GM19463 (cell line): Measurements from ENCODE around the gene PROX1.
"Not testable (repeated sequence)": the region's sequence is repeated elsewhere in the genome, so short reads cannot be mapped to it uniquely, and the experiment has no call there.

Source experiments
- ATAC-seq: cut with Tn5 transposase; IDR thresholded peaks from one replicate; pipeline ENCODE4 v1.9.1; 2021; ENCODE audit warnings: mild to moderate bottlenecking, moderate library complexity; ENCODE audit not compliant: unreplicated experiment

The PROX1 gene

GRCh38 chr1:214066936-214067335, 79.2 kb downstream of the PROX1 start:
- ATAC-seq, result no peak

GRCh38 chr1:214067397-214067796, 79.6 kb downstream of the PROX1 start:
- ATAC-seq, result no peak

- ATAC-seq, result no peak
Observed at GRCh38 chr1:214067853-214068703, 80.3 kb downstream of the PROX1 start.

- ATAC-seq, result no peak
Observed at GRCh38 chr1:214068979-214069378, 81.2 kb downstream of the PROX1 start.

DNA sequence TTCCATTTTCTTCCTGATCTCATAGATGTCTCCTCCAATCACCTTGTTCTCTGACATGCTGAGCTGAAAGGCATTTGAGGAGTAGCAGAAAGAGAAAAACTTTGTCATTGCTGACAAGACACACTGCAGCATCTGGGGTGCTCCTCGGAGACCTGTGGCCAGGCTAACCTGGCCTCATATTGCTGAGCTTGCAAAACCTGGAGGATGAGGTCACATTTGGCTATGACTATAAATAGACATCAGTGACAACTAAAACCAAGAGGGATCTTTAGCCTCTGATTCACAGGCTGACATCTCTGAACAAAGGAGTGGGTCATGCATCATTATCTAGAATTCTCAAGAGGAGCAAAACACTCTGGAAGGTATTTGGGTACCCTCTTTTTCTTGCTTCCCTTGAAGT, 83.7 kb downstream of the PROX1 start:
- no peak for ATAC-seq

- ATAC-seq, result no peak
Observed at GRCh38 chr1:214072426-214073157, 84.8 kb downstream of the PROX1 start.

- ATAC-seq, result no peak
Observed at GRCh38 chr1:214074477-214074876, 86.7 kb downstream of the PROX1 start.

DNA sequence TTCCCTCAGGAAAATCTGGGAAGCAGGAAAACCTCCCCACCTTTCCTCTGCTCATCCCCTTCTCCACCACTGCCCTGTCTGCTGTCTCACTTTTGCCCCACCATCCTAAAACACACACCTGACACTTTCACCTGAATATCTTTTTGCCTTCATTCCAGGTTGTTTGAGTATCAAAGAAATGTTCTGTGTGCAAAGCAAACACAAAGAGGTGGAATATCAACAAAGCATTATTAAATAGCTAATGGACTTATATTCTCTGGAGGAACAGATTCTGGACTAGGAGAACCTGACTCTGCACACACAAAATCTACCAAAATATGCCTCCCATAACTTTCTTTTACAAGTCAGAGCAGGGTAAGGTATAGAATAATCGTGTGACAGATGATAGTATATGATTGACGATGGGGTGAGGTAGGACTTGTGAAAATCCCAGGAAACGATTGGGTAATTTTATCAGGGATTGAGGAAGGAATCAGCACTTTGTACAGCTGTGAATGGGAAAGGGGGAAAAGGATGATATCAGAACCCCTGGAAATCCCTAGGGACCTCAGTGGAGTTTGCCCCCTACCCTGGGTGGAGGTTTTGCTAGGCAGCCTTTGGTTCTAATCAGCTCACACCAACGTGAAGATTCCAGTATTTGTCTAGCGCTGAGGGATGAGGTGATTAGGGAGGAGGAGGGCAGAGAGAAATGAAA, 87.7 kb downstream of the PROX1 start:
- no peak for ATAC-seq

GRCh38 chr1:214075999-214076707, 88.4 kb downstream of the PROX1 start:
- ATAC-seq, result no peak

GRCh38 chr1:214076708-214077065, 88.9 kb downstream of the PROX1 start:
- ATAC-seq, result no peak

GRCh38 chr1:214078950-214079349, 91.2 kb downstream of the PROX1 start:
- no peak for ATAC-seq

DNA sequence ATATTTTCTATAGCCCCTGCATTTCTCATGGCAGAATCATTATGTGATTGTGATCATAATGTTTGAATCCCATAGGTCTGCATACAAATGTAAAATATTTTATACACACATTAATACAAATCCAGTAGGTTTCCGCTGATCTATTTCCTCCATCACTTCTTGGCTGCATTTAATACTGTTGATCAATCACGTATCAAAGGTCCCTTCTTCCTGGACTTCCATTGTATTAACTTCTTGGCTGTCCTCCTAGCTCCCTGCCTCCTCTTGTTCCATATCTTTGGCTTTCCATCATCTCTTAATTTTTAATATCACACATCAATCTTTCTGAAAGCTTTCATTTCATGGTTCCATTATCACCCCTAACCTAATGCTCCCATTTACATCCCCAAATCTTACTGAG, 97.6 kb downstream of the PROX1 start:
- ATAC-seq, result no peak

GRCh38 chr1:214086945-214087344, 99.2 kb downstream of the PROX1 start:
- ATAC-seq, result no peak

- not testable (repeated sequence) for ATAC-seq
Observed at GRCh38 chr1:214089003-214089402, 101.2 kb downstream of the PROX1 start.
